Transverse colon (tissue), 4 donors: ENCODE measurements around the gene ESYT2. TPM values are rescaled to one million over a fixed set of nuclear protein-coding genes. Genes with fewer than 3 reads are reported as not detected.

Experiments used
- DNase-seq: peaks from one replicate; pipeline ENCODE4 v3.0.0-alpha.2; 2019
- H3K27ac ChIP-seq, 4 donors: fragments of 200-600 bp; sonication (generic); 2 replicates each; pipeline ENCODE4 v1.5.1; 2016 to 2018; ENCODE audit warnings: inconsistent platforms in 4 of 4
- H3K27me3 ChIP-seq: fragments of 200-600 bp; sonication (generic); 2 replicates; pipeline ENCODE4 v1.5.1; 2017; ENCODE audit warnings: inconsistent platforms
- H3K36me3 ChIP-seq, 4 donors: fragments of 200-600 bp; sonication (generic); 2 replicates each; pipeline ENCODE4 v1.5.1; 2017 to 2019; ENCODE audit warnings: inconsistent platforms in 4 of 4
- H3K4me1 ChIP-seq, 4 donors: fragments of 200-600 bp; sonication (generic); 2 replicates each; pipeline ENCODE4 v1.5.1; 2017 to 2020; ENCODE audit warnings: inconsistent platforms in 4 of 4
- H3K4me3 ChIP-seq, 4 donors: fragments of 200-600 bp; sonication (generic); 1 replicate in 1 of 4; 2 replicates in 3 of 4; pipeline versions ENCODE4 v1.5.1 to v1.6.1; 2017 to 2019; ENCODE audit warnings: inconsistent platforms in 4 of 4
- H3K9me3 ChIP-seq, 2 donors: fragments of 200-600 bp; sonication (generic); 2 replicates each; pipeline ENCODE4 v1.5.1; 2017 to 2019; ENCODE audit warnings: inconsistent platforms in 2 of 2
- CTCF ChIP-seq, 5 experiments: fragments of 200-600 bp in 3 of 5; fragments of 450-650 bp in 2 of 5; sonication (generic) in 3 of 5; IDR thresholded peaks; 1 replicate in 2 of 5; 2 replicates in 3 of 5; pipeline ENCODE4 v1.5.1; 2016 to 2017; ENCODE audit warnings: antibody characterized with exemption in 5 of 5, inconsistent platforms in 3 of 5, mild to moderate bottlenecking in 2 of 5, moderate library complexity in 1 of 5
- EP300 ChIP-seq: sonication (generic); formaldehyde crosslinking; IDR thresholded peaks from one replicate; pipeline ENCODE4 v1.6.1; 2017; ENCODE audit warnings: antibody characterized with exemption, low read depth
- POLR2A ChIP-seq: fragments of 450-650 bp; IDR thresholded peaks from one replicate; pipeline ENCODE4 v1.6.1; 2016; ENCODE audit warnings: antibody characterized with exemption, mild to moderate bottlenecking, moderate library complexity
- POLR2AphosphoS5 ChIP-seq, 3 donors: sonication (generic); formaldehyde crosslinking; IDR thresholded peaks; one replicate each; pipeline ENCODE4 v1.6.1; 2016; ENCODE audit warnings: antibody characterized with exemption in 3 of 3
- WGBS, 2 donors: methylation state at CpG; one replicate each; pipeline ENCODE4 v1.1.5; 2018; ENCODE audit warnings: low coverage in 1 of 2; 5-methylcytosine and 5-hydroxymethylcytosine counted together
- in situ Hi-C, 4 donors: fragments of 200-750 bp; cut with MboI; loops; one replicate each; pipeline versions ENCODE4 v1.15.0 to v1.15.1; 2017; ENCODE audit warnings: low sequenced_read_pairs in 3 of 4, low pct_ligation_motif_present in 1 of 4, low pct_unique_long_range_greater_than_20kb in 1 of 4
- intact Hi-C: fragments of 100-400 bp; cut with DNase I; formaldehyde crosslinking; loops from one replicate; pipeline ENCODE4 v1.15.1; 2023; ENCODE audit warnings: low total_unique reads
- total RNA-seq, 4 donors: library from RNA; depleted of rRNA; stranded (reverse); fragments of >200 nt; gene quantifications; one replicate each; pipeline ENCODE4 v1.1.0, GENCODE V29; 2016

Gene ESYT2
- total RNA-seq, 4 donors from 2014 or later = 78.6 to 113 (median 87.3) TPM

DNA sequence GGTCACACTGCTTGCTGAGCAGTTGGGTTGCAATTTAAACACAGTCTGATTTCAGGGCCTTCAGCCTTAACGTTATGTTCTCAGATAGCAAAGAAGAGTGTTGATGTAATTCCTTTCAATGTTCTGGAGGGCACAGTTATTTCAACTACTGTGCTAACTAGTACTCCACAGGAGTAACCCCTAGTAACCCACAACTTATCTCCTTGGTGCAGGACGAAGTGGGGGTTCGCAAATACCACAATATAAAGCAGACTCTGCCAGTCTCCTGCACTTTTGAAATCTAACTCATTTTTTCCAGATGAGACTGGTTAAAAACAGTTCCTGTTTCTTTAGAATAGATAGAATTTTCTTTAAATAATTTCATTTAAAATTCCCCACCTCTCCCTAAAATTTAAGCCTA, 77.6 kb downstream of the ESYT2 start:
- intact Hi-C loops = loop anchor here (1.0 kb wide), 1 partner anchor 19 kb away; no protein-coding TSS in a partner anchor
- H3K4me1 ChIP-seq = no peaks in the 10 kb centered on the region
- no peak overlapping the region for H3K27ac ChIP-seq
- WGBS, 2 donors = 83 to 93% methylated on average over 1 to 3 of the region's 3 CpGs
- in situ Hi-C loops = no loop called here
- no peak for TF ChIP-seq POLR2AphosphoS5 (IDR thresholded peaks at IDR 0.05)
- TF ChIP-seq EP300 = no peak
- no peak for TF ChIP-seq CTCF (IDR thresholded peaks at IDR 0.05)
- no peak for TF ChIP-seq POLR2A
- no peak overlapping the region for H3K4me3 ChIP-seq
- no peak for DNase-seq
- no peaks in the 10 kb centered on the region for H3K27me3 ChIP-seq
- peaks cover 0 to 48% (median 16%) of the 10 kb centered on the region in 4 donors for H3K36me3 ChIP-seq
- no peaks in the 10 kb centered on the region for H3K9me3 ChIP-seq

DNA sequence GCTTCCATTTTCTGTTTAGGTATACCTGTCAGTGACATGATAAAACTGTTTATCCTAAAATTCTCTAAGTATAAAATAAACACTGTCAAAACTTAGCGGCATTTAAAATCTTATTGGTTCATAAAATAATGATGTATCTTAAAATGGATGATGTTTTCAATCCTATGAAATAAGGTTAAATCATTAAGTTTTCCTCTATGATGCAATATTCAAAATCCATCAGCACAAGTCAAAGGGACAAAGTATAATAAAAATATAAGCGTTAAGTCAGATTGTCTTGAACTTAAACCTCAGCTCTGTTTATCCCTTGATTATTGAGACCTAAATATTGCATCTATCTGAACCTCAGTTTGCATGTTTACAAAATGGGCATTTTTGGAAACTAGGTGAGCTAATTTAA, 78.1 kb downstream of the ESYT2 start:
- H3K27ac ChIP-seq = no peak overlapping the region
- intact Hi-C loops = no loop called here
- DNase-seq = no peak
- H3K4me3 ChIP-seq = no peak overlapping the region
- H3K36me3 ChIP-seq = peaks cover 0 to 46% (median 16%) of the 10 kb centered on the region in 4 donors
- in situ Hi-C loops = no loop called here
- H3K9me3 ChIP-seq = no peaks in the 10 kb centered on the region
- no peaks in the 10 kb centered on the region for H3K4me1 ChIP-seq
- WGBS, 2 donors = 86 to 88% methylated on average over 2 of the region's 2 CpGs
- H3K27me3 ChIP-seq = no peaks in the 10 kb centered on the region
- TF ChIP-seq CTCF (IDR thresholded peaks at IDR 0.05) (no peak), POLR2A (no peak), EP300 (no peak), POLR2AphosphoS5 (IDR thresholded peaks at IDR 0.05) (no peak)

DNA sequence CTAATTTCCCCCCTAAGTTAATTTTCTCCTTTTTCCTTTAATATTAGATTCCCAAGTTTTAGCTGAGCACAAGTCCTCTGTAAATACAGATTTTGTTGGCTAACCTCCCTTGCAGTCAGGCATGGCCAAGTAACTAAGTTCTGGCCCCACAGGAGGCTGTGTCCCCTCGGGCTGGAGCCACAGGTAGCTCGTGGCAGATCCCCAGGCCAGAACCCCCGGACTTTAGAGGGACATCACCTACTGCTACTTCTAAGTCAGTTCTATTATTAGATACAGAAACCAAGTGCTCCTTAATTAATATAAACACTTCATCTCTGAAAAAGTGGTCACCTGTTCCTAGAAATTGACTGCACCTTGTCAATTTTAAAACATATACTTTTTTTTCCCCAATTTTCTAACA, 78.6 kb downstream of the ESYT2 start:
- H3K4me3 ChIP-seq = no peak overlapping the region
- no peak for DNase-seq
- H3K27me3 ChIP-seq = no peaks in the 10 kb centered on the region
- peaks cover 0 to 45% (median 18%) of the 10 kb centered on the region in 4 donors for H3K36me3 ChIP-seq
- in situ Hi-C loops (no loop called here), intact Hi-C loops (no loop called here)
- no peak overlapping the region for H3K27ac ChIP-seq
- H3K4me1 ChIP-seq = no peaks in the 10 kb centered on the region
- no peaks in the 10 kb centered on the region for H3K9me3 ChIP-seq
- no peak for TF ChIP-seq EP300
- TF ChIP-seq POLR2AphosphoS5 (IDR thresholded peaks at IDR 0.05) = no peak
- no peak for TF ChIP-seq POLR2A
- TF ChIP-seq CTCF (IDR thresholded peaks at IDR 0.05) = no peak
- 65 to 90% methylated on average over 3 of the region's 3 CpGs for WGBS, 2 donors

DNA sequence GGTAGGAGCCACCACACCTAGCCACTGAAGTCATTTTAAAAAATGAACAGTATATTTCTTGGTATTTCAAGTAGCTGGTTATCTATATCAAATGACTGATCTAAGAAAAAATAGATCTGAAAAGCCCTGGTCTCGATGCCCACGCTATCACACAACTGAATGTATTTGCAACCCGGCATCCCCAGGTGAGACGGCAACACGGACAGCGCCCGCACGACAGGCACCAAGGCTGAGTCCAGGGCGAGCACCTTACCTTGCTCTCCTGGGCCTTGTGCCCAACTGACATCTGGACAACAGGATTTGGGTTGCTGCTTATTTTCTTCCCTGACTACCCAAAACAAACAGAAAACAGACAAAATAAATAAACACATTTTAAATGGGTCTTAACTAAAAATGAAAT, 79.9 kb downstream of the ESYT2 start:
- H3K9me3 ChIP-seq = no peaks in the 10 kb centered on the region
- intact Hi-C loops (no loop called here), in situ Hi-C loops (no loop called here)
- H3K4me1 ChIP-seq = no peaks in the 10 kb centered on the region
- 90 to 95% methylated on average over 3 to 9 of the region's 9 CpGs for WGBS, 2 donors
- H3K4me3 ChIP-seq = no peak overlapping the region
- DNase-seq = no peak
- no peak overlapping the region for H3K27ac ChIP-seq
- no peak for TF ChIP-seq CTCF (IDR thresholded peaks at IDR 0.05)
- H3K36me3 ChIP-seq = peaks cover 0 to 44% (median 16%) of the 10 kb centered on the region in 4 donors
- H3K27me3 ChIP-seq = no peaks in the 10 kb centered on the region
